ENCODE data around the gene PSAPL1.

DNA sequence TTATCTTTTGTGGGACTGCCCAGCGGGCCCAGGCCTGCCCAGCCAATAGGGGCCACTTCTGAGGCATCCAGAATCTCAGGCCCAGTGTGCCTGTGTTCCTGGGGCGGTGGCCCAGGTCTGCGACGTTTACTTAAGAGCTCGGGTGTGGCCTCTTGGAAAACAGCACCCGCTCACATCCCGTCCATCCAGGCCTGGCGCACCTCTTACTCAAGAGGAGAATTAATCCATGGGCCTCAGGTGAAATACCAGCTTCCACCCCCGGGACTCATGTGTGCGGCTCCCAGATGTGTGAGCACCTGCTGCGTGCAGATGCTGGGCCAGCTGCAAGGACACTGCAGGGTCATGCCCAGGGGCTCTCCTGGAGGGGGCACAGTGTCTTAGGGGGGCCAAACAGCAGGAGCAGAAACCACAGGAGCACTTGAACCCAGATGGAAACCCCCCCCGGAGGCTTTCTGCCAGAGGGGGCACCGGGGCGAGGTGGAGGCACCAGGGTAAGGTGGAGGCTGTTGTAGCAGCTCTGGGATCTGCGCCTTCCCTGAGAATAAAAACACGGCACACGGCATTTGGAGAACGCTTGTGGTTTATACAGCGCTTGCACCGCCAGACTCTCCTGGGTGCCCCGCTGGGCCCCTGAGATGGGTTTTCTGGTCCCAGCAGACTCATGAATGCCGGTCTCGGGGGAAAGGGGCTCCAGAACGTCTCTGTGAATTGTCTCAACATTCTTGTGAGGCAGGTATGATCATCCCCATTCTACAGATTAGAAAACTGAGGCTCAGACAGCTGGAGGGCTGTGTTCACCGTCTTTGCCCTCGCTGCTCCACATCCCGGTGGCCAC is 2.8 kb downstream of the PSAPL1 start:
- TF ChIP-seq EGR1 (IDR thresholded peaks at IDR 0.05; ENCODE audit: low read depth in 2 of 2) (no peak), CTCF (IDR thresholded peaks at IDR 0.05; ENCODE audit: low read depth, low read length, missing input control) (no peak), GABPA (IDR thresholded peaks at IDR 0.05 in 1 of 2, conservative IDR thresholded peaks at IDR 0.05 in 1 of 2) (no peak), ZBTB33 (IDR thresholded peaks at IDR 0.05) (no peak), RAD21 (IDR thresholded peaks at IDR 0.05) (no peak), TAF1 (conservative IDR thresholded peaks at IDR 0.05) (no peak), HNF4A (conservative IDR thresholded peaks at IDR 0.05) (no peak), ATF3 (IDR thresholded peaks at IDR 0.05) (no peak), JUND (IDR thresholded peaks at IDR 0.05) (no peak), HNF4G (IDR thresholded peaks at IDR 0.05) (no peak)
- TF ChIP-seq, protein P1, sequence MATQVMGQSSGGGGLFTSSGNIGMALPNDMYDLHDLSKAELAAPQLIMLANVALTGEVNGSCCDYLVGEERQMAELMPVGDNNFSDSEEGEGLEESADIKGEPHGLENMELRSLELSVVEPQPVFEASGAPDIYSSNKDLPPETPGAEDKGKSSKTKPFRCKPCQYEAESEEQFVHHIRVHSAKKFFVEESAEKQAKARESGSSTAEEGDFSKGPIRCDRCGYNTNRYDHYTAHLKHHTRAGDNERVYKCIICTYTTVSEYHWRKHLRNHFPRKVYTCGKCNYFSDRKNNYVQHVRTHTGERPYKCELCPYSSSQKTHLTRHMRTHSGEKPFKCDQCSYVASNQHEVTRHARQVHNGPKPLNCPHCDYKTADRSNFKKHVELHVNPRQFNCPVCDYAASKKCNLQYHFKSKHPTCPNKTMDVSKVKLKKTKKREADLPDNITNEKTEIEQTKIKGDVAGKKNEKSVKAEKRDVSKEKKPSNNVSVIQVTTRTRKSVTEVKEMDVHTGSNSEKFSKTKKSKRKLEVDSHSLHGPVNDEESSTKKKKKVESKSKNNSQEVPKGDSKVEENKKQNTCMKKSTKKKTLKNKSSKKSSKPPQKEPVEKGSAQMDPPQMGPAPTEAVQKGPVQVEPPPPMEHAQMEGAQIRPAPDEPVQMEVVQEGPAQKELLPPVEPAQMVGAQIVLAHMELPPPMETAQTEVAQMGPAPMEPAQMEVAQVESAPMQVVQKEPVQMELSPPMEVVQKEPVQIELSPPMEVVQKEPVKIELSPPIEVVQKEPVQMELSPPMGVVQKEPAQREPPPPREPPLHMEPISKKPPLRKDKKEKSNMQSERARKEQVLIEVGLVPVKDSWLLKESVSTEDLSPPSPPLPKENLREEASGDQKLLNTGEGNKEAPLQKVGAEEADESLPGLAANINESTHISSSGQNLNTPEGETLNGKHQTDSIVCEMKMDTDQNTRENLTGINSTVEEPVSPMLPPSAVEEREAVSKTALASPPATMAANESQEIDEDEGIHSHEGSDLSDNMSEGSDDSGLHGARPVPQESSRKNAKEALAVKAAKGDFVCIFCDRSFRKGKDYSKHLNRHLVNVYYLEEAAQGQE (IDR thresholded peaks at IDR 0.05): no peak

All from liver (tissue), 3 donors.